Right atrium auricular region (tissue), 2 donors: ENCODE data around the gene CAMTA1. TPM values are rescaled to one million over a fixed set of nuclear protein-coding genes. Genes with fewer than 3 reads are reported as not detected.

Experiments used
- DNase-seq: peaks from one replicate; pipeline ENCODE4 v3.0.0-alpha.2; 2019; ENCODE audit warnings: low spot score
- H3K27ac ChIP-seq, 2 donors: fragments of 200-600 bp; sonication (generic); 1 replicate in 1 of 2; 2 replicates in 1 of 2; pipeline ENCODE4 v1.5.1; 2016 to 2019
- H3K27me3 ChIP-seq, 2 donors: fragments of 200-600 bp; sonication (generic); one replicate each; pipeline versions ENCODE4 v1.5.1 to v1.6.0; 2017 to 2019
- H3K36me3 ChIP-seq: fragments of 200-600 bp; sonication (generic); one replicate; pipeline ENCODE4 v1.5.1; 2016
- H3K4me1 ChIP-seq, 2 donors: fragments of 200-600 bp; sonication (generic); one replicate each; pipeline versions ENCODE4 v1.5.1 to v1.6.0; 2017 to 2019
- H3K4me3 ChIP-seq, 2 donors: fragments of 200-600 bp; sonication (generic); 1 replicate in 1 of 2; 2 replicates in 1 of 2; pipeline ENCODE4 v1.5.1; 2017 to 2019; ENCODE audit warnings: mild to moderate bottlenecking in 1 of 2, moderate library complexity in 1 of 2
- H3K9me3 ChIP-seq, 2 donors: fragments of 200-600 bp; sonication (generic); one replicate each; pipeline ENCODE4 v1.5.1; 2019
- CTCF ChIP-seq, 2 donors: fragments of 200-600 bp; sonication (generic); IDR thresholded peaks; one replicate each; pipeline ENCODE4 v1.5.1; 2019; ENCODE audit warnings: antibody characterized with exemption in 2 of 2
- total RNA-seq, 2 donors: library from RNA; depleted of rRNA; stranded (reverse); fragments of >200 nt; gene quantifications; one replicate each; pipeline ENCODE4 v1.1.0, GENCODE V29; 2016

CAMTA1 gene
- total RNA-seq, 2 donors from 2014 or later = 132 to 190 TPM

GRCh38 chr1:7671676-7672075, 886.4 kb downstream of the CAMTA1 start:
- no peaks in the 10 kb centered on the region for H3K9me3 ChIP-seq
- no peaks in the 10 kb centered on the region for H3K27me3 ChIP-seq
- no peak overlapping the region for H3K27ac ChIP-seq
- peaks cover 0 to 17% of the 10 kb centered on the region in 2 donors for H3K4me1 ChIP-seq
- TF ChIP-seq CTCF (IDR thresholded peaks at IDR 0.05) = no peak
- DNase-seq = no peak
- H3K36me3 ChIP-seq = no peaks in the 10 kb centered on the region
- H3K4me3 ChIP-seq = no peak overlapping the region

GRCh38 chr1:7672864-7673263, 887.6 kb downstream of the CAMTA1 start:
- Histone ChIP-seq H3K27ac (no peak overlapping the region), H3K4me3 (no peak overlapping the region), H3K27me3 (no peaks in the 10 kb centered on the region), H3K36me3 (no peaks in the 10 kb centered on the region), H3K4me1 (peaks cover 0 to 14% of the 10 kb centered on the region in 2 donors), H3K9me3 (no peaks in the 10 kb centered on the region)
- no peak for DNase-seq
- no peak for TF ChIP-seq CTCF (IDR thresholded peaks at IDR 0.05)

GRCh38 chr1:7674972-7675371, 889.7 kb downstream of the CAMTA1 start:
- Histone ChIP-seq H3K27ac (no peak overlapping the region), H3K36me3 (no peaks in the 10 kb centered on the region), H3K27me3 (no peaks in the 10 kb centered on the region), H3K4me3 (no peak overlapping the region), H3K4me1 (peaks cover 0 to 15% of the 10 kb centered on the region in 2 donors), H3K9me3 (no peaks in the 10 kb centered on the region)
- no peak for DNase-seq
- no peak for TF ChIP-seq CTCF (IDR thresholded peaks at IDR 0.05)

GRCh38 chr1:7675431-7676273, 890.4 kb downstream of the CAMTA1 start:
- no peaks in the 10 kb centered on the region for H3K36me3 ChIP-seq
- no peak overlapping the region for H3K27ac ChIP-seq
- H3K4me1 ChIP-seq = peaks cover 0 to 15% of the 10 kb centered on the region in 2 donors
- no peak overlapping the region for H3K4me3 ChIP-seq
- H3K27me3 ChIP-seq = no peaks in the 10 kb centered on the region
- TF ChIP-seq CTCF (IDR thresholded peaks at IDR 0.05) = no peak
- no peaks in the 10 kb centered on the region for H3K9me3 ChIP-seq
- DNase-seq = no peak

- DNase-seq = no peak
- H3K27ac ChIP-seq = no peak overlapping the region
- no peaks in the 10 kb centered on the region for H3K9me3 ChIP-seq
- no peaks in the 10 kb centered on the region for H3K36me3 ChIP-seq
- H3K27me3 ChIP-seq = no peaks in the 10 kb centered on the region
- no peak overlapping the region for H3K4me3 ChIP-seq
- peaks cover 0 to 20% of the 10 kb centered on the region in 2 donors for H3K4me1 ChIP-seq
- TF ChIP-seq CTCF (IDR thresholded peaks at IDR 0.05) = no peak
Measured at GRCh38 chr1:7676274-7676945, 891.2 kb downstream of the CAMTA1 start.
